Upper lobe of left lung (tissue), 6 donors: ENCODE results near the gene SRI. TPM values are rescaled to one million over a fixed set of nuclear protein-coding genes. Genes with fewer than 3 reads are reported as not detected.
A peak's percentile ranks its signal among the peaks of the same experiment; 100 is the strongest.

ENCODE experiments used
- ATAC-seq, 2 donors: fragments of 200-7000 bp; cut with Tn5 transposase; one replicate each; pipeline ENCODE4 v1.9.1; 2022; ENCODE audit warnings: mild to moderate bottlenecking in 2 of 2, moderate library complexity in 2 of 2; ENCODE audit not compliant: low FRiP score in 2 of 2
- DNase-seq, 2 donors: peaks; one replicate each; pipeline ENCODE4 v3.0.0-alpha.2; 2019 to 2020
- H3K27ac ChIP-seq, 4 donors: fragments of 200-600 bp; sonication (generic); one replicate each; pipeline ENCODE4 v1.5.1; 2016 to 2019
- H3K27me3 ChIP-seq, 4 donors: fragments of 200-600 bp; sonication (generic); one replicate each; pipeline ENCODE4 v1.5.1; 2017 to 2019
- H3K36me3 ChIP-seq, 4 donors: fragments of 200-600 bp; sonication (generic); one replicate each; pipeline ENCODE4 v1.5.1; 2016 to 2019
- H3K4me1 ChIP-seq, 4 donors: fragments of 200-600 bp; sonication (generic); one replicate each; pipeline ENCODE4 v1.5.1; 2018 to 2019
- H3K4me3 ChIP-seq, 4 donors: fragments of 200-600 bp; sonication (generic); one replicate each; pipeline ENCODE4 v1.5.1; 2017 to 2019; ENCODE audit warnings: mild to moderate bottlenecking in 2 of 4, moderate library complexity in 1 of 4
- H3K9me3 ChIP-seq, 4 donors: fragments of 200-600 bp; sonication (generic); one replicate each; pipeline ENCODE4 v1.5.1; 2018 to 2019
- EP300 ChIP-seq, 4 donors: sonication (generic); formaldehyde crosslinking; IDR thresholded peaks; one replicate each; pipeline ENCODE4 v1.5.1; 2017; ENCODE audit warnings: antibody characterized with exemption in 4 of 4, control low read depth in 2 of 4
- POLR2A ChIP-seq, 4 donors: fragments of 450-650 bp; IDR thresholded peaks; one replicate each; pipeline ENCODE4 v1.5.1; 2016 to 2017; ENCODE audit warnings: antibody characterized with exemption in 4 of 4, mild to moderate bottlenecking in 2 of 4
- POLR2AphosphoS5 ChIP-seq, 2 donors: sonication (generic); formaldehyde crosslinking; IDR thresholded peaks; one replicate each; pipeline ENCODE4 v1.5.1; 2017; ENCODE audit warnings: antibody characterized with exemption in 2 of 2
- WGBS, 2 donors: methylation state at CpG; one replicate each; pipeline ENCODE4 v1.1.5; 2017 to 2018; 5-methylcytosine and 5-hydroxymethylcytosine counted together
- total RNA-seq, 6 donors: library from RNA; depleted of rRNA in 4 of 6; stranded (reverse); fragments of >200 nt in 4 of 6; gene quantifications; one replicate each; pipeline versions ENCODE4 v1.1.0 to v1.2.1, GENCODE V29; 2016 to 2021
- TF ChIP-seq, protein P1 (sequence below), 6 experiments: fragments of 450-650 bp in 4 of 6; fragments of 200-600 bp in 2 of 6; sonication (generic) in 2 of 6; IDR thresholded peaks; one replicate each; pipeline ENCODE4 v1.5.1; 2016 to 2019; ENCODE audit warnings: antibody characterized with exemption in 6 of 6
- donor health status: DM: no; HTN: no; CAD: no; lungs with moderate emphysema.
- donor health status: DM: no; HTN: yes; CAD: no; lungs with severe emphysema.

Gene SRI
- total RNA-seq, 6 donors from 2014 or later, result 20.0 to 120 (median 91.8) TPM

DNA sequence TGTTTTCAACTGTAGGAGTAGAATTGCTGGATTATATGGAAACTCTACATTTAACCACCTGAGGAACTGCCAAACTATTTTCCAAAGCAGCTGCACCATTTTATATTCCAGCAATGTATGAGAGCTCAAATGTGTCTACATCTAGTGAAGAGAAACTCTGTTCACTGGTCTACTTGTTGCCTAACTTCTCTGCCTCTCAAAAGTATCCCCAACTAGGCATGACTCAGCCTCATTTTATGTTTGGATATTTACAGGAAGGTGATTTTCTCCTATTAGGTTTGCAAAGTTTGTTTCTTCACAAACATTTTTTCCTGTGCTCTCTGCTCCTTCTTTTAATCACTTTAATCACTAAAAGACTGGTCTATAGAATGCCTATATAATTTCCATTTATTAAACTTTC is 37.1 kb upstream of the SRI start:
- no peaks in the 10 kb centered on the region for H3K4me1 ChIP-seq
- H3K9me3 ChIP-seq, result peaks cover 10 to 23% (median 18%) of the 10 kb centered on the region in 4 donors
- ATAC-seq (no peak), DNase-seq (no peak)
- no peak overlapping the region for H3K27ac ChIP-seq
- H3K36me3 ChIP-seq, result no peaks in the 10 kb centered on the region
- H3K4me3 ChIP-seq, result no peak overlapping the region
- H3K27me3 ChIP-seq, result no peaks in the 10 kb centered on the region
- TF ChIP-seq EP300 (IDR thresholded peaks at IDR 0.05) (no peak), POLR2AphosphoS5 (IDR thresholded peaks at IDR 0.05) (no peak), POLR2A (IDR thresholded peaks at IDR 0.05) (no peak)
- TF ChIP-seq, protein P1, sequence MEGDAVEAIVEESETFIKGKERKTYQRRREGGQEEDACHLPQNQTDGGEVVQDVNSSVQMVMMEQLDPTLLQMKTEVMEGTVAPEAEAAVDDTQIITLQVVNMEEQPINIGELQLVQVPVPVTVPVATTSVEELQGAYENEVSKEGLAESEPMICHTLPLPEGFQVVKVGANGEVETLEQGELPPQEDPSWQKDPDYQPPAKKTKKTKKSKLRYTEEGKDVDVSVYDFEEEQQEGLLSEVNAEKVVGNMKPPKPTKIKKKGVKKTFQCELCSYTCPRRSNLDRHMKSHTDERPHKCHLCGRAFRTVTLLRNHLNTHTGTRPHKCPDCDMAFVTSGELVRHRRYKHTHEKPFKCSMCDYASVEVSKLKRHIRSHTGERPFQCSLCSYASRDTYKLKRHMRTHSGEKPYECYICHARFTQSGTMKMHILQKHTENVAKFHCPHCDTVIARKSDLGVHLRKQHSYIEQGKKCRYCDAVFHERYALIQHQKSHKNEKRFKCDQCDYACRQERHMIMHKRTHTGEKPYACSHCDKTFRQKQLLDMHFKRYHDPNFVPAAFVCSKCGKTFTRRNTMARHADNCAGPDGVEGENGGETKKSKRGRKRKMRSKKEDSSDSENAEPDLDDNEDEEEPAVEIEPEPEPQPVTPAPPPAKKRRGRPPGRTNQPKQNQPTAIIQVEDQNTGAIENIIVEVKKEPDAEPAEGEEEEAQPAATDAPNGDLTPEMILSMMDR (IDR thresholded peaks at IDR 0.05), result no peak

DNA sequence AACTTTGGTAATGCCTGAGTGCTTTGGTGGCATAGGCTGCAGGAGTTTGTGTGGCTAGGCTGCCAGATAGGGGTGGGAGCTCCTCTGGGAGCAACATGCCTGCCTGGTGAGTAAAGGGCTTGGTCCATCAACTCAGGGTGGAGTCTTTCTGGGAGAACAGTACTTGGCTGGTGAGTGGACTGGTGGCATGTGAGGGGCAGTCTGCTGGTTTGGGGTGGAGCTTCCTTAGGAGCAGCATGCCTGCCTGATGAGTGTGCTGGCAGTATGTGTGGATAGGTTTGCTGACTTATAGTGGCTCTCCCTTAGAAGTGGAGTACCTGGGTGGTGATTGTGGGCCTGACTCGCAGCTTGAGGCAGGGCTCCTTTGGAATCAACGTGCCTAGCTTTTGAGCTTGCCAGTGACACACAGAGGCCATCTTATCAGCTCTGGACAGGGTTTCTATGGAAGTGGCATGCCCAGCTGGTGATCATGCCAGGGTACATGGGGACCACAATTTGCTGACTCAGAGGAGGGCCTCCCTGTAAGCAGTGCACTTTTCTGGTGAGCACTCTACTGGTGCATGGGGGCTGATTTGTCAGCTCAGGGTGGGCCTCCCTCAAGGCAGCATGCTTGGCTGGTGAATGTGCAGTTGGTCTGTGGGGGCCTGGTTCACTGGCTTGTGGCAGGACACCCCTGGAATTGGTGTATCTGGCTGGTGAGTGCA is 35.0 kb upstream of the SRI start:
- DNase-seq (no peak), ATAC-seq (no peak)
- Histone ChIP-seq H3K4me1 (no peaks in the 10 kb centered on the region), H3K27ac (no peak overlapping the region), H3K9me3 (peaks cover 10 to 23% (median 18%) of the 10 kb centered on the region in 4 donors), H3K27me3 (no peaks in the 10 kb centered on the region), H3K36me3 (no peaks in the 10 kb centered on the region), H3K4me3 (no peak overlapping the region)
- 58 to 76% methylated on average over 2 of the region's 2 CpGs for WGBS, 2 donors
- TF ChIP-seq, protein P1 (IDR thresholded peaks at IDR 0.05), result no peak

DNA sequence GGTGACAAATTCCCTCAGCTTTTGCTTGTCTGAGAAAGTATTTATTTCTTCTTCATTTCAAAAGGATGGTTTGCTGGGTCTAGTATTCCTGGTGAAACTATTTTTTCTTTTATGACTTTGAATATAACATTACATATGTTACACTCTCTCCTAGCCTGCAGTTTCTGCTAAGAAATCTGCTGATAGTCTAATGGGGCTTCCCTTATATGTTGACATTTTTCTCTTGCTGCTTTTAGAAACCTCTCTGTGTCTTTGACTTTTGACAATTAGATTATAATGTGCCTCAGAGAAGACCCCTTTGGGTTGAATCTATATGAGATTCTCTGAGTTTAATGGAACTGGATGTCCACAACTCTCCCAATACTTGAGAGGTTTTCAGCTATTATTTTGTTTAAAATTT is 33.8 kb upstream of the SRI start:
- Histone ChIP-seq H3K9me3 (peaks cover 10 to 23% (median 18%) of the 10 kb centered on the region in 4 donors), H3K36me3 (no peaks in the 10 kb centered on the region), H3K4me3 (no peak overlapping the region), H3K27me3 (no peaks in the 10 kb centered on the region), H3K27ac (no peak overlapping the region), H3K4me1 (no peaks in the 10 kb centered on the region)
- DNase-seq (no peak), ATAC-seq (no peak)
- TF ChIP-seq EP300 (IDR thresholded peaks at IDR 0.05) (no peak), POLR2AphosphoS5 (IDR thresholded peaks at IDR 0.05) (no peak), POLR2A (IDR thresholded peaks at IDR 0.05) (no peak)
- TF ChIP-seq, protein P1 (IDR thresholded peaks at IDR 0.05), result no peak

- Histone ChIP-seq H3K9me3 (no peaks in the 10 kb centered on the region), H3K4me1 (peaks cover 0 to 3% (median 0%) of the 10 kb centered on the region in 4 donors), H3K27me3 (no peaks in the 10 kb centered on the region), H3K36me3 (no peaks in the 10 kb centered on the region), H3K27ac (no peak overlapping the region), H3K4me3 (no peak overlapping the region)
- no peak for DNase-seq
- TF ChIP-seq EP300 (IDR thresholded peaks at IDR 0.05) (no peak), POLR2A (IDR thresholded peaks at IDR 0.05) (no peak), POLR2AphosphoS5 (IDR thresholded peaks at IDR 0.05) (no peak)
- TF ChIP-seq, protein P1 (IDR thresholded peaks at IDR 0.05), result no peak
- 86 to 94% methylated on average over 1 of the region's 1 CpG for WGBS, 2 donors
- no peak for ATAC-seq
These were observed 24.4 kb upstream of the SRI start for GRCh38 chr7:88244258-88244657.

DNA sequence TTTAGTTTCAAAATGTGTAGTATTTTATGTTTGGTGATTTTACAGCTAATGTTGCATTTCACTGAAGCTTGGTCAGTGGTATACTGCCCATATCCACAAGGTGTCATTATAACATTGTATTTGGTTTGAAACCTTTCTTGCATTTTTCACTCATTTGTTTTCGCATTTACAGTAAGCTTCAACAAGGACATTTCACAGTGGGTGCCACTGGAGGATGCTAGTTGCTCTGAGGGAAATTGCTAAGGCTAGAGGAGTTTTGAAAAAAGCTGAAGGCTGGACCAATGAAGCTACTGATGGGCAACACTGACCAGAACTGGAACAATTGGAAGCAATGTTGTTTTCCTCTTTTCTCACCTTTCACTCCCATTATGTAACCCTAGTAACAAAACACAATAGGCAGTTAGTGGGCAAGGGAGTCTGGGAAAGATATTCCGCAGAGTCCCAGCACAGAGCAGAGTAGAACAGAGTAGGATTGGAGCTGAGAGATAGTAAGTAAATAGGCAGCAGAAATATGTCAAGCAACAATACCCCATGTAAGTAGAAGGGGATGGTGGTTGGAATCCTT is 23.6 kb upstream of the SRI start:
- H3K27me3 ChIP-seq, result no peaks in the 10 kb centered on the region
- 28 to 32% methylated on average over 2 of the region's 2 CpGs for WGBS, 2 donors
- peak in 1 of 2 donors; percentile 42 for DNase-seq

More for the DNA sequence above, 23.6 kb upstream of the SRI start:
- Histone ChIP-seq H3K9me3 (no peaks in the 10 kb centered on the region), H3K27ac (no peak overlapping the region), H3K4me1 (peaks cover 0 to 3% (median 0%) of the 10 kb centered on the region in 4 donors), H3K36me3 (no peaks in the 10 kb centered on the region), H3K4me3 (no peak overlapping the region)
- peak; percentile 75 to 87 for ATAC-seq
- TF ChIP-seq, protein P1 (IDR thresholded peaks at IDR 0.05), result peak; percentile 54 to 91 (median 80)
- no peak for TF ChIP-seq POLR2AphosphoS5 (IDR thresholded peaks at IDR 0.05)
